NOMO-1 (cell line): Measurements from ENCODE around the gene TPM1.
"Not testable (repeated sequence)": the region's sequence is repeated elsewhere in the genome, so short reads cannot be mapped to it uniquely, and the experiment has no call there.

Source experiments
- DNase-seq, 2 experiments: peaks; one replicate each; lab custom pipeline; 2025; ENCODE audit not compliant: unreplicated experiment in 2 of 2; lab: John Stamatoyannopoulos, UW

TPM1 gene

GRCh38 chr15:63041974-63042876 lies at the start of gene TPM1:
Gene TPM1, plus strand, starts transcription at chr15:63042747. Its CDS starts 83 bp downstream, at chr15:63042830.
- peak; percentile 16 to 19 for DNase-seq

GRCh38 chr15:62993066-62993465 lies 49.5 kb upstream of the TPM1 start:
- no peak for DNase-seq

- not testable (repeated sequence) for DNase-seq
These were observed 48.9 kb upstream of the TPM1 start for GRCh38 chr15:62993632-62994031.

- DNase-seq, result no peak
These were observed 48.1 kb upstream of the TPM1 start for GRCh38 chr15:62994439-62994838.

- no peak for DNase-seq
These were observed 47.4 kb upstream of the TPM1 start for GRCh38 chr15:62994975-62995681.

- DNase-seq, result no peak
These were observed 45.1 kb upstream of the TPM1 start for GRCh38 chr15:62997441-62997840.

- DNase-seq, result no peak
These were observed 44.2 kb upstream of the TPM1 start for GRCh38 chr15:62998262-62998890.

- no peak for DNase-seq
These were observed 43.4 kb upstream of the TPM1 start for GRCh38 chr15:62999178-62999577.

GRCh38 chr15:62999923-63000561 lies 42.5 kb upstream of the TPM1 start:
- no peak for DNase-seq

- no peak for DNase-seq
These were observed 41.8 kb upstream of the TPM1 start for GRCh38 chr15:63000706-63001105.

GRCh38 chr15:63004211-63004610 lies 38.3 kb upstream of the TPM1 start:
- no peak for DNase-seq

GRCh38 chr15:63006032-63006878 lies 36.3 kb upstream of the TPM1 start:
- no peak for DNase-seq

- no peak for DNase-seq
These were observed 34.1 kb upstream of the TPM1 start for GRCh38 chr15:63008333-63009049.

- no peak for DNase-seq
These were observed 32.2 kb upstream of the TPM1 start for GRCh38 chr15:63010386-63010785.

GRCh38 chr15:63010920-63011693 lies 31.4 kb upstream of the TPM1 start:
- no peak for DNase-seq

- DNase-seq, result no peak
These were observed 30.1 kb upstream of the TPM1 start for GRCh38 chr15:63012444-63012843.

- no peak for DNase-seq
These were observed 29.3 kb upstream of the TPM1 start for GRCh38 chr15:63013052-63013808.

GRCh38 chr15:63014578-63014977 lies 28.0 kb upstream of the TPM1 start:
- no peak for DNase-seq
